Loucy (cell line): Measurements from ENCODE around the gene PLXDC1.

Experiments
- CTCF ChIP-seq: fragments of 200-600 bp; sonication (generic); conservative IDR thresholded peaks from 2 replicates; pipeline ENCODE4 v1.5.1; 2014; ENCODE audit warnings: mild to moderate bottlenecking, antibody characterized with exemption, low read length
- EZH2phosphoT487 ChIP-seq: fragments of 200-600 bp; IDR thresholded peaks from 2 replicates; pipeline ENCODE4 v1.6.1; 2018; ENCODE audit warnings: antibody characterized with exemption, mild to moderate bottlenecking, moderate library complexity, borderline replicate concordance

GRCh38 chr17:39077252-39077651 lies 74.2 kb downstream of the PLXDC1 start:
- TF ChIP-seq CTCF (no peak), EZH2phosphoT487 (no peak)
